Measurements from ENCODE around the gene LMNB1.
"Not testable (repeated sequence)": the region's sequence is repeated elsewhere in the genome, so short reads cannot be mapped to it uniquely, and the experiment has no call there.

LMNB1 gene

DNA sequence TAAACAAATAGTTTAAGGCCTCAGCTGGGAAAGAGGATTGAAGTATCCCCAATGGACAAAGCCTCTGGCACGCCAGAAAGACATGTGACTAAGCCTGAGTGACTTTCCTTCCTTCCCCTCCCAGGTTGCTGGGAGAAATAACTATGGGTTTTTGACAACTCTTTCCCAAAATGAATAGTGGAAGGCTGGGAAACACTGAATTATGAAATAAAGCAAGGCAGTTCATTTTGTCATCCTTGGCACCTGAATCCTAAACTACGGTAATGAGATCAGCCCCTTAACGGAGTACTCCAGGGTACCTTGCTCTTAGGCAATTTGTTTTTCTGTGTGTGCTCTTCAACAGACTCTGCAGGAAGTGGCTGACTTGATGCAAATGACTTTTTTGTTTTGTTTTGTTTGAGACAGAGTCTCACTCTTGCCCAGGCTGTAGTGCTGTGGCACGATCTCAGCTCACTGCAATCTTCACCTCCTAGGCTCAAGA lies 75.2 kb downstream of the LMNB1 start:
- TF ChIP-seq, protein P1, sequence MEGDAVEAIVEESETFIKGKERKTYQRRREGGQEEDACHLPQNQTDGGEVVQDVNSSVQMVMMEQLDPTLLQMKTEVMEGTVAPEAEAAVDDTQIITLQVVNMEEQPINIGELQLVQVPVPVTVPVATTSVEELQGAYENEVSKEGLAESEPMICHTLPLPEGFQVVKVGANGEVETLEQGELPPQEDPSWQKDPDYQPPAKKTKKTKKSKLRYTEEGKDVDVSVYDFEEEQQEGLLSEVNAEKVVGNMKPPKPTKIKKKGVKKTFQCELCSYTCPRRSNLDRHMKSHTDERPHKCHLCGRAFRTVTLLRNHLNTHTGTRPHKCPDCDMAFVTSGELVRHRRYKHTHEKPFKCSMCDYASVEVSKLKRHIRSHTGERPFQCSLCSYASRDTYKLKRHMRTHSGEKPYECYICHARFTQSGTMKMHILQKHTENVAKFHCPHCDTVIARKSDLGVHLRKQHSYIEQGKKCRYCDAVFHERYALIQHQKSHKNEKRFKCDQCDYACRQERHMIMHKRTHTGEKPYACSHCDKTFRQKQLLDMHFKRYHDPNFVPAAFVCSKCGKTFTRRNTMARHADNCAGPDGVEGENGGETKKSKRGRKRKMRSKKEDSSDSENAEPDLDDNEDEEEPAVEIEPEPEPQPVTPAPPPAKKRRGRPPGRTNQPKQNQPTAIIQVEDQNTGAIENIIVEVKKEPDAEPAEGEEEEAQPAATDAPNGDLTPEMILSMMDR (IDR thresholded peaks at IDR 0.05; ENCODE audit: borderline replicate concordance, insufficient read depth, low read depth, low read length) = no peak
- no peak overlapping the region for H3K4me3 ChIP-seq (ENCODE audit: low read depth, low read length)

GRCh38 chr5:126852841-126853271 lies 75.9 kb downstream of the LMNB1 start:
- TF ChIP-seq, protein P1 (IDR thresholded peaks at IDR 0.05; ENCODE audit: borderline replicate concordance, insufficient read depth, low read depth, low read length) = no peak
- H3K4me3 ChIP-seq (ENCODE audit: low read depth, low read length) = no peak overlapping the region

- H3K4me3 ChIP-seq (ENCODE audit: low read depth, low read length) = not testable (repeated sequence)
These were observed 76.8 kb downstream of the LMNB1 start for GRCh38 chr5:126853541-126854307.

DNA sequence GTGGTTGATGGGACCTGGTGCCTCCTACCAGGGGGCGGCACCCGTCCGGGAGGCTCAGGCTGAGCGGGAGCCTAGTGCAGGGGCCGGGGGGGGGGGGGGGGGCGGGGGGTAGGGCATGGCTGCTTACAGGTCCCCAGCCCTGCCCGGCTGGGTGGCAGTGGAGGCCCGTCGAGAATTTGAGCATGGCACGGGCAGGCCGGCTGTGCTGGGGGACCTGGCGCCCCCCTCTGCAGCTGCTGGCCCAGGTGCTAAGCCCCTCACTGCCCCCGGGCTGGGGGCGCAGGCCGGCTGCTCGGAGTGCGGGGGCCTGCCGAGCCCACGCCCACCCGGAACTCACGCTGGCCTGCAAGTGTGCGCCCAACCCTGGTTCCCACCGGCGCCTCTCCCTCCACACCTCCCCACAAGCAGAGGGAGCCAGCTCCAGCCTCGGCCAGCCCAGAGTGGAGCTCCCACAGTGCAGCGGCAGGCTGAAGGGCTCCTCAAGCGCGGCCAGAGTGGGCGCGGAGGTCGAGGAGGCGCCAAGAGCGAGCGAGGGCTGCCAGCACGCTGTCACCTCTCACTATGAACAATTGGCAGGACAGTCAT lies 77.7 kb downstream of the LMNB1 start:
- TF ChIP-seq, protein P1 (IDR thresholded peaks at IDR 0.05; ENCODE audit: borderline replicate concordance, insufficient read depth, low read depth, low read length) = no peak
- no peak overlapping the region for H3K4me3 ChIP-seq (ENCODE audit: low read depth, low read length)

DNA sequence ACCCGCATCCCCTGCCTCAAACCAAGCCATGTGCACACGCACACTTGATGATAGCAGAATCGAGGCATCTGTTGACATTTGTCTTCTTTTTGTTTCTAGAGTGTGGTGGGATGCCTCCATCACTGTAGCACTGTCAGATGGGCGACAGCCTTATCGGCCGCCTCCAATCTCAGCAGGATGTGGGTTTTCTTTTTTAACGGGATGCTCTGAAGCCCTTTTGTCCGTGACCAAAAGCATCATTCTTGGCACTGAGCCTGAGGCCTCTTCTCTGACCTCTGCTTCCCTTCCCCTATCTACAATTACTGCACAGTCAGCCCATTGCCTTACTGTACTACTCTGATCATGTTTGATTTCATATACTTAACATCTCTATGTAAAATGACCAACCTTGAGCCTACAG lies 78.3 kb downstream of the LMNB1 start:
- no peak overlapping the region for H3K4me3 ChIP-seq (ENCODE audit: low read depth, low read length)
- TF ChIP-seq, protein P1 (IDR thresholded peaks at IDR 0.05; ENCODE audit: borderline replicate concordance, insufficient read depth, low read depth, low read length) = no peak

GRCh38 chr5:126857472-126858410 lies 80.8 kb downstream of the LMNB1 start:
- H3K4me3 ChIP-seq (ENCODE audit: low read depth, low read length) = no peak overlapping the region
- TF ChIP-seq, protein P1 (IDR thresholded peaks at IDR 0.05; ENCODE audit: borderline replicate concordance, insufficient read depth, low read depth, low read length) = no peak

GRCh38 chr5:126858441-126858840 lies 81.5 kb downstream of the LMNB1 start:
- H3K4me3 ChIP-seq (ENCODE audit: low read depth, low read length) = no peak overlapping the region
- TF ChIP-seq, protein P1 (IDR thresholded peaks at IDR 0.05; ENCODE audit: borderline replicate concordance, insufficient read depth, low read depth, low read length) = no peak

All from GM12875 (cell line).